IMR-90 (cell line): ENCODE measurements around the gene AAMDC.
"Not testable (repeated sequence)": the region's sequence is repeated elsewhere in the genome, so short reads cannot be mapped to it uniquely, and the experiment has no call there.

Source experiments
- BHLHE40 ChIP-seq: fragments of 150-350 bp; IDR thresholded peaks from 2 replicates; pipeline ENCODE4 v1.6.1; 2016; ENCODE audit warnings: mild to moderate bottlenecking, low read depth, low read length
- MAZ ChIP-seq: IDR thresholded peaks from 2 replicates; pipeline ENCODE4 v1.6.1; 2012; ENCODE audit warnings: low read depth, mild to moderate bottlenecking, low read length, improper control_type of control experiment, moderate library complexity, borderline replicate concordance
- MXI1 ChIP-seq: IDR thresholded peaks from 2 replicates; pipeline ENCODE4 v1.6.1; 2012; ENCODE audit warnings: low read depth, mild to moderate bottlenecking, low read length, moderate library complexity, borderline replicate concordance
- POLR2A ChIP-seq: IDR thresholded peaks from 2 replicates; pipeline ENCODE4 v1.6.1; 2012; ENCODE audit warnings: mild to moderate bottlenecking, low read depth, low read length
- TF ChIP-seq, protein P1 (sequence below): conservative IDR thresholded peaks from 2 replicates; pipeline ENCODE4 v1.5.1; 2012; ENCODE audit warnings: mild to moderate bottlenecking, low read depth, low read length, improper control_type of control experiment

DNA sequence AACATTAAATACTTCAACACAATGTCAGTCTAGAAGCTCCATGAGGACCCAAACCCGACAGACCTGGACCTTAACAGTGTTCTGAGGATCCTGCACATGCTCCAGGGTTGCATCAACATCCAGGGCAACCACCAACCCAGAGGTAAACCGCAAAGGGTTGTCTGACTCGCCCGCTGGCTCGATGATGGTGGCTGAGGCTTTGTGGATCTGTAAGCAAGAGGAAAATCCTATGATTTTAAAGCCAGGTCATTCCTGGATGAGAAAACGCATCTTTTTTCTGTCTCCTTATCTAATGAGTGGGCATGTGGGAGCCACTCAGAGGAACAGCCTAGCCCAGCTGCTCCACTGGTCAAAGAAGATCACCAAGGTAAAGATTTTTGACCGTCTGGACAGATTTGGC, 70.3 kb downstream of the AAMDC start:
- not testable (repeated sequence) for TF ChIP-seq BHLHE40, MAZ, MXI1, POLR2A
- TF ChIP-seq, protein P1, sequence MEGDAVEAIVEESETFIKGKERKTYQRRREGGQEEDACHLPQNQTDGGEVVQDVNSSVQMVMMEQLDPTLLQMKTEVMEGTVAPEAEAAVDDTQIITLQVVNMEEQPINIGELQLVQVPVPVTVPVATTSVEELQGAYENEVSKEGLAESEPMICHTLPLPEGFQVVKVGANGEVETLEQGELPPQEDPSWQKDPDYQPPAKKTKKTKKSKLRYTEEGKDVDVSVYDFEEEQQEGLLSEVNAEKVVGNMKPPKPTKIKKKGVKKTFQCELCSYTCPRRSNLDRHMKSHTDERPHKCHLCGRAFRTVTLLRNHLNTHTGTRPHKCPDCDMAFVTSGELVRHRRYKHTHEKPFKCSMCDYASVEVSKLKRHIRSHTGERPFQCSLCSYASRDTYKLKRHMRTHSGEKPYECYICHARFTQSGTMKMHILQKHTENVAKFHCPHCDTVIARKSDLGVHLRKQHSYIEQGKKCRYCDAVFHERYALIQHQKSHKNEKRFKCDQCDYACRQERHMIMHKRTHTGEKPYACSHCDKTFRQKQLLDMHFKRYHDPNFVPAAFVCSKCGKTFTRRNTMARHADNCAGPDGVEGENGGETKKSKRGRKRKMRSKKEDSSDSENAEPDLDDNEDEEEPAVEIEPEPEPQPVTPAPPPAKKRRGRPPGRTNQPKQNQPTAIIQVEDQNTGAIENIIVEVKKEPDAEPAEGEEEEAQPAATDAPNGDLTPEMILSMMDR, result not testable (repeated sequence)
